H1 (cell line): ENCODE measurements around the gene KLB. TPM values are rescaled to one million over a fixed set of nuclear protein-coding genes. Genes with fewer than 3 reads are reported as not detected.

Experiments used
- CHD2 ChIP-seq: IDR thresholded peaks from 2 replicates; pipeline ENCODE4 v1.6.1; 2012; ENCODE audit warnings: low read length, improper control_type of control experiment
- CHD7 ChIP-seq: fragments of 300-600 bp; sonication (generic); IDR thresholded peaks from 2 replicates; pipeline ENCODE4 v1.7.1; 2012; ENCODE audit warnings: low read length, moderate library complexity, mild to moderate bottlenecking, inconsistent platforms; ENCODE audit not compliant: insufficient replicate concordance
- CREB1 ChIP-seq: IDR thresholded peaks from 2 replicates; pipeline ENCODE4 v1.6.1; 2012; ENCODE audit warnings: inconsistent platforms
- CTCF ChIP-seq, 3 experiments: IDR thresholded peaks; 1 replicate in 2 of 3; 2 replicates in 1 of 3; pipeline versions ENCODE4 v1.5.1 to v1.6.1; 2011; ENCODE audit warnings: low read length in 3 of 3, mild to moderate bottlenecking in 3 of 3, inconsistent platforms in 2 of 3, low read depth in 1 of 3, moderate library complexity in 1 of 3; ENCODE audit not compliant: insufficient read depth in 1 of 3; ENCODE audit errors: control extremely low read depth in 1 of 3
- GTF2F1 ChIP-seq: IDR thresholded peaks from 2 replicates; pipeline ENCODE4 v1.6.1; 2012; ENCODE audit warnings: low read depth, low read length, improper control_type of control experiment, borderline replicate concordance
- POU5F1 ChIP-seq: IDR thresholded peaks from 2 replicates; pipeline ENCODE4 v1.6.1; 2011; ENCODE audit warnings: low read depth, mild to moderate bottlenecking, low read length, moderate library complexity
- SP1 ChIP-seq: IDR thresholded peaks from 2 replicates; pipeline ENCODE4 v1.6.1; 2011; ENCODE audit warnings: low read depth, low read length
- TAF1 ChIP-seq: IDR thresholded peaks from 2 replicates; pipeline ENCODE4 v1.6.1; 2011; ENCODE audit warnings: mild to moderate bottlenecking, low read depth, low read length
- polyA plus RNA-seq, 7 experiments: library from polyadenylated mRNA; depleted of rRNA in 3 of 7; stranded (reverse) in 5 of 7; unstranded in 2 of 7; fragments of >200 nt in 5 of 7; fragments of 200-250 nt in 2 of 7; gene quantifications; 1 replicate in 5 of 7; 2 replicates in 1 of 7; 4 replicates in 1 of 7; pipeline versions ENCODE4 v1.2.1 to v1.2.3, GENCODE V29; 2011 to 2013; ENCODE audit warnings: missing spikeins in 2 of 7, mixed read lengths in 2 of 7
- total RNA-seq: library from RNA; stranded (reverse); fragmentation: NEBNext Ultra II Directional; extraction: Animal tissue kit (Norgen Biotek cat#: 25700); gene quantifications from 2 replicates; pipeline ENCODE4 v1.2.1, GENCODE V29; 2021

The KLB gene
- total and polyA plus RNA-seq, 2 of the 8 experiments (the other 6 are each of a cell fraction or from before 2014, with no cell fraction given) = 0.03 TPM; not detected in 1

- TF ChIP-seq CHD7 (no peak), TAF1 (peak; percentile 48; the same call in 1 of the 2 replicates), CREB1 (peak; percentile 86), SP1 (no peak), CTCF (IDR thresholded peaks at IDR 0.05; ENCODE audit: control extremely low read depth in 1 of 3, insufficient read depth in 1 of 3, low read depth in 1 of 3, low read length in 3 of 3) (peak; percentile 38 to 53 (median 52)), CHD2 (0 out of 2 replicates have a peak, but pooled peaks have one; percentile 3), POU5F1 (no peak), GTF2F1 (no peak)
These were observed 40.3 kb downstream of the KLB start (continued) for GRCh38 chr4:39446842-39447573.
